ENCODE results near the gene GGCX. TPM values are rescaled to one million over a fixed set of nuclear protein-coding genes. Genes with fewer than 3 reads are reported as not detected.

The GGCX gene
- polyA plus RNA-seq, 10 donors: 20.0 to 26.3 (median 23.5) TPM

GRCh38 chr2:85523062-85523902 is 38.0 kb downstream of the GGCX start:
- DNase-seq: no peak

- DNase-seq: no peak
These were observed 39.1 kb downstream of the GGCX start for GRCh38 chr2:85522090-85522647.

- DNase-seq: no peak
These were observed 44.5 kb downstream of the GGCX start for GRCh38 chr2:85516653-85517389.

- no peak for DNase-seq
These were observed 47.0 kb downstream of the GGCX start for GRCh38 chr2:85514323-85514722.

GRCh38 chr2:85511008-85511811 is 50.1 kb downstream of the GGCX start:
- peak in 1 of 3 donors; percentile 47 for DNase-seq

GRCh38 chr2:85506768-85507181 is 54.5 kb downstream of the GGCX start:
- DNase-seq: peak in 1 of 3 donors; percentile 38

- no peak for DNase-seq
These were observed 55.6 kb downstream of the GGCX start for GRCh38 chr2:85505551-85506238.

- DNase-seq: peak; percentile 42 to 80 (median 76)
These were observed 56.5 kb downstream of the GGCX start for GRCh38 chr2:85504778-85505261.

- DNase-seq: peak in 1 of 3 donors; percentile 30
These were observed 57.2 kb downstream of the GGCX start for GRCh38 chr2:85503851-85504777.

- DNase-seq: no peak
These were observed 58.0 kb downstream of the GGCX start for GRCh38 chr2:85503168-85503850.

- DNase-seq: no peak
These were observed 58.6 kb downstream of the GGCX start for GRCh38 chr2:85502720-85503119.

- DNase-seq: no peak
These were observed 60.0 kb downstream of the GGCX start for GRCh38 chr2:85501248-85501647.

GRCh38 chr2:85497944-85498630 is 63.2 kb downstream of the GGCX start:
- DNase-seq: no peak

GRCh38 chr2:85496436-85496835 is 64.9 kb downstream of the GGCX start:
- no peak for DNase-seq

All from muscle of back (tissue), 11 donors.